Effector CD4-positive, alpha-beta T cell (primary cell): ENCODE measurements around the gene GPR183.

Source experiments
- DNase-seq: peaks from one replicate; pipeline ENCODE4 v3.0.0-alpha.2; 2020
- total RNA-seq: gene quantifications from one replicate; lab custom pipeline; 2026; lab: John Stamatoyannopoulos, UW

GPR183 gene, protein sequence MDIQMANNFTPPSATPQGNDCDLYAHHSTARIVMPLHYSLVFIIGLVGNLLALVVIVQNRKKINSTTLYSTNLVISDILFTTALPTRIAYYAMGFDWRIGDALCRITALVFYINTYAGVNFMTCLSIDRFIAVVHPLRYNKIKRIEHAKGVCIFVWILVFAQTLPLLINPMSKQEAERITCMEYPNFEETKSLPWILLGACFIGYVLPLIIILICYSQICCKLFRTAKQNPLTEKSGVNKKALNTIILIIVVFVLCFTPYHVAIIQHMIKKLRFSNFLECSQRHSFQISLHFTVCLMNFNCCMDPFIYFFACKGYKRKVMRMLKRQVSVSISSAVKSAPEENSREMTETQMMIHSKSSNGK
- 287 reads per million, percentile 95 among the genes with 10 or more reads in this experiment for total RNA-seq

DNA sequence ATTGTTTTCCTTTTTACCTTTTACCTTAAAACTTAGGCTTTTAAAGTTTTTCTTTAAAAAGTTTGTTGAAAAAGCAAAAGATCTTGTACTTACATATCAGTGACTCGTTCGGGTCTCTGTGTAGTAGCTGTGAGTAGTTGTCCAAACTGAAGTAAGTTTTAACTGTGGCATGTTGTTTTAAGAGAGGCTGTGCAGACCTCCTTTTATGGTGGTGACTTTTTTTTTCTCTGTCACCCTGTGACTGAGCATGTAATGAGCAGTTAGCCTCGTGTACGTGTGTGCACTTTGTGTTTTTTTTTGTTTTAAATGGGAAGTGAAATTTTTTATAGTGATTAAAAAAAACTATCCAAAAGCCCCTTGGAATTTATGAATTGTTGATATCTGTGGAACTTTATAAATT lies at the start of gene GPR183:
Gene GPR183, minus strand, starts transcription at position 153 of the 400 bp plus-strand sequence. CDS start 11,254 bp downstream, outside the sequence.
- peak; percentile 40 for DNase-seq

DNA sequence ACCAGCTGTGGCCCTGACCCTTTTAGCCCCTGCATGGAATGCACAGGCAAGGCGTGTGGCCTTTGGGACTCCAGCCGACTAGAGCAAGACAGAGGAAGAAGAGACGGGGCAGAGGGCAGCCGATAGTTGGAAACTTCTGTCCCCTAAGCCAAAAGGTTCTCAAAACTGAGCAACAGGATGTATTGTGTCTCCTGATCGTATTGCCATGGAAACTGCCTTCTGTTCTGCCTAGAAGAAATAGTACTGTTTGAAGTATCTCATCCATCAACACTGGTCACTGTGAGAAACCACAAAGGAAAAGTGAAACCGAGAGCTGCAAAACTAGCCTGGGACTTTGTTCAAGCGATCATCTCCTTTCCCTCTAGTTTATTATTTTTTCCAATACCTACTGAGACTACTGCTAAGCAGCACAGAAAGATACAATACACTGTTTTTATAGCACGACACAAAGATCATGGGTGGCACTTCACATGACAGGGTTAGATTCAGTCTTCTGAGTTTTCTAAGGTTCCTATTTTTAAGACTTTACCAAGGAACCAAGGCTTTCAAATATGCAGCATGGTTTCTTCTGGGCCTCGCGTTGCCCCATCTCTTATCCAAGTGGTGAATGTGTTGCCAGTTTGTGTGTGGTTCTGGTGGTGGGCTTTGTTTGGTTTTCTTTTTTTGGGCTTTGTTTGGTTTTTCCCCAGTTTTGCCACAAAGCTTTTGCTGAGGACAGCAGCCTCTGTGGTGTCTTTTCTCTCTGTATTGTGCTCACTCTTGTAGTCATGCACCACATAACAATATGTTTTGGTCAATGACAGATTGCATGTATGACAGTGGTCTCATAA lies 49.3 kb upstream of the GPR183 start:
- DNase-seq = peak; percentile 64

DNA sequence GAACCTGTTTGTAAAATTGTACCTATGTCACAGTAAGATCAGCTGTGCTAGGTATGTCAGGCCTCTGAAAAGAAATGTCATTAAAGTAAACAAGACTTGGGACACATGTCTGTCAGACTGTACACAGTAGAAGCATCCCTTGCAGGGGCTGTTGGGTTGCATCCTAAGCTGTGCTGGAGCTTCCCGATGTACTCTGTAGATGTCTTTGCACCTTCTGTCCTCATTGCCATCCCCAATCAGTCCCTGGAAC lies 48.7 kb upstream of the GPR183 start:
- DNase-seq = no peak

DNA sequence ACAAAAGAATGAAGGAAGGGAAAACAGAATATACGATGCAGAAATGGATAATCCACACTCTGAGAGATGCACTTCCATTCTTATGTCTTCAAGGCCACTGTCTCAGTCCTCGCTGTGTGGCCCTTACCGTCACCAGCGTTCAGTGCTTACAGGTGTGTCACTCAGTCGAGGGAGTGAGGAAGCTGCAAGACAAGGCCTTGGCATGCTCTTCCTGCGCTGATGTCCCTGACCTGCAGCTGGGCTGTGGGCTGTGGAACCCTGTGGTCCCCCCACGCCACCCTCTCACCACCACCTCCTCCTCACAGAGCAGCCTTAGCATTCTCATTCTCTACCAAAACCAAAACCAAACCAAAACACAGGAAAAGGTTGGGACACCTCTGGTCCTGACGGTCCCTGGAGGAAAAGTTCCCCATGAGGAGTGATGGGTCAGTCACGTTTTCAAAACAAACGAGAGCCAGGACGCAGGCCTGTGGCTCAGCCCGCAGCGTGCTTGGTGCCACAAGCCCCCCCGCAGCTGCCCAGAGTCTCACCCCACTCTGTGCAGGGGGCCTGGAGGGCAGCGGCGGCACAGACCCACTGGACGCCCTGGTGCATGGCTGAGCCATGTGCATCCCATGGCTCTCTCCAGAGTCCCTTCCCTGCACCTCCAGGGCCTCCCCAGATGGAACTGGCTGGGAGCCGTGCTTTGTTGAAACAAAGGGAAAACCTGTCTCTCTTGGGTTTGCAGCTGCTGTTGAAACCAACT lies 48.2 kb upstream of the GPR183 start:
- DNase-seq = no peak

DNA sequence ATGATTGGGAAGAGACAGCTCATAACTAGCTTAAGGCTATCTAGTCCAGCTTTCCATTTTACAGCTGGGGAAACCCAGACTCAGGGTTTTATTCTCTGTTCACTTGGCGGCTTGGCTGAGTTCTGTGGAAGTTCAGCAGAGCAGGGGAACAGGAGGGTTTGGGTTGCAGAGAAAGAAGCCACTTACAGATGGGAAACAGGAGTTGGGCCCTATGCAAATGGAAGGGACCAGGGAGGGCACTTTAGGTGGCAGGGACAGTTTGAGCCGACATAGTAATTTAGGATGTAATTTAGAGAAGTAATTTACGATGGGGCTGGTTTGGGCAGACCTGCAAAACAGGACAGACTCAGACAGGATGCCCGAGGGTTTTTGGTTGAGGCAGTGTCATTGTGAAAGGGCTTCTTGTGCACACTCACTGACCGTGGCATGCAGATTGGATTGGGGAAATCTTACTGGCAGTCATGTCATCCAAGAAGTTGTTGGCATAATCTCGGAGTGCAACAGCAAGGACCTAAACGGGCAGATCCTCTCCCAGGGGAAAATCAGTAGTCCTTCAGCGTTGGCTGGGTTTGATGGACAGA lies 47.3 kb upstream of the GPR183 start:
- DNase-seq = no peak

DNA sequence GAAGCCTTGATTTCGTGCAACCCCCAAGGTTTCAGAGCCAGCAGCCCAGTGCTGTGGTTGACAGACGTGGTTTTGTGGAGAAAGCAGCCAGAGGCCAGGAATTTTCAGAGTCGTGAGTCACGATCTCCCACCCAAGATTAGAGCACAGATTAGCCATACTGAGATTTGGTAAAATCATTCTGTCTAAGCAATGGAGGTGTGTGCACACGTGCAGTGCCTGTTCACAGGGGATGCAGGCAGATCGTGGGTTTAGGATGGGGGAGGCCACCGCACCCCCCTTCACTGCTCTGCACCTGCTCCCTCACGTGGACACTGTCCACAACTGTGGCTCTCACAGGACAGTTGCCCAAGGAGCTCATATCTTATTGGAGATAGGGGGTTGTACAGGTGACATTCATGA lies 46.6 kb upstream of the GPR183 start:
- DNase-seq = no peak

DNA sequence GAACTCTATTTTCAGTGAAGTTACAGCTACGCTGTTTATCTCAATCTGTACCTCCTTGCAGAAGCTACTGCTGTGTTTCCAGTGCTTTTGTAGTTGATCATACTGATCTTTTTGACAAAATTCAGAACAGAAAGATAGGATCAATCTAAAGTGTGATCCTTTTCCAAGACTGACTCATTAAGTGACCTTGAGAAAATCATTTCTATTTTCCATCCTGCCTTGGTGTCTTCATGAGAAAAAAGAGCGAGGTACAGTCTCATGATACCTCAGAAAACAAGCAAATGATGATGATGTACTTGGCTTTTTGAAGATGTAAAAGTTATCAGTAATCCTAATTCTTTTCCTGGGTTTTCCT lies 46.0 kb upstream of the GPR183 start:
- no peak for DNase-seq

DNA sequence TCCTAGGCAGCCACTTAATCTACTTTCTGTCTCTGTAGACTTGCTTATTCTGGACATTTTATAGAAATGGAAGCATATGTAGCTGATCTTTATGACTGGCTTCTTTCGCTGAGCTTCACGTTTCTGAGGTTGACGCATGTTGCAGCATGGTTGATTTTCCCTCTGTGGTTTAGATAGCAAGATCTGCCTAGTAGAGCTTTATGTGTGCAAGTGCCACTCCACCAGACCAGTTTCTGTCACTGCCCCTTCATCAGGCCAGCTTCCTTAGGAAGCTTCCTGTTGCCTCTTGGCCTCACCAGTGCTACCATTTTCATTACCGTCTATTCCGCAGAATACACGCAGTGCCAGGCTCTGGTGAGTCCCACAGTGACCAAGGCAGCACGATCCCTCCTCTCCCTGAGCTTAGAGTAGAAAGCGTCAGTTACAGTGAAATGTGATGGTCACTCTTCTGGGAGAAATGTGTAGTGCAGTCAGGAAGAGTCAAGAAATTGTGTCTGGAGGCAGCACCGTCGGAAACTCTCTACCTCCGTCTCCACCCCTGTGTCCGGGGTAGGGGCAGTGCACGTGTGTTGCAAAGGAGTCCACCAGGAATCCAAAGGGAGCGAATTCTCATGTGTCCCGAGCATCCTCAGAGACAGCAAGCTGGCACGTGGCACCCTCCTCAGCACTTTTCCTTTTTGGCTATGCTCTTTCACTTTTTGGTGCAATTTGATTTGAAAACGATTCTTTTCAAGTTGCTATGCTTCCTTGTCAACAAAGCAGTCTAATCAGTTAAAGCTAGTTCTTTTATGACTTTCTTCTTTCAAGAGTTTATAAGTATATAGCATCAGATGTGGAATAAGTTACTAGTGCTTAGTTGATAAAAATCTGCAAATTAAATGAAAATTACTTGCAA lies 45.4 kb upstream of the GPR183 start:
- no peak for DNase-seq

DNA sequence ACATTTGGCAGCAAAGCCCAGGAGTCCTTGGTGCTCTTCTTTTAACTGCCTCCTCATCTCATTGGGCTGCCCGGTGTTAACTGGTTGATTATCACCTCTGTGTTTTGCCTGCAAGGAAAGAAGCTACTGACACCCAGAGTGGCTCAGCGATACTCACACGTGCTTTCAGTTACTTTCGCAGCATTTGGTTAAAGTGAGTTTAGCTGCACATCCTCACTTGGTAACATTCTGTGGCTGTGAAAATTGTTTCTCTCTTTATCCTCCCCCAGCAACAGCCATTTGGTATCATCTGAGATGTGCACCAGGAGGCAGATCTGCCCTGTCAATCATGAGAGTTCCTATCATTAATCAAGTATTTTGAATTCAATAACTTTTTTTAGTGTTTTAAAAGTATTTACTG lies 44.6 kb upstream of the GPR183 start:
- no peak for DNase-seq

DNA sequence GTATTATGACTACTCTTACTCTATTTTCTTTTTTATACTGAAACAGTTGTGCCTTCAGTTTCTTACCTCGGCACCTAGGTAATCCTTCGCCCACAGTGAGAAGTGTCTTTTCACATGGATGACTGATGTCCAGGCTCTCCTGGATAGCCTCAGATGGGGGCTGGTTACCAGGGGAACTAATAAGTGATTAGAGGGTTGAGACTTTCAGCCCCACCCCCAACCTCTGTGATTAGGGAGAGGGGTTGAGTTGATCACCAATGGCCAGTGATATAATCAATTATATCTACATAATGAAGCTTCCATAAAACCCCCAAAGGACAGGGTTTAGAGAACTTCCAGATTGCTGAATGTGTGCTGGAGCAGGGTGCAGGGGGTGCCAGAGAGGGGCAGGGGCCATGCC lies 43.0 kb upstream of the GPR183 start:
- DNase-seq = no peak

DNA sequence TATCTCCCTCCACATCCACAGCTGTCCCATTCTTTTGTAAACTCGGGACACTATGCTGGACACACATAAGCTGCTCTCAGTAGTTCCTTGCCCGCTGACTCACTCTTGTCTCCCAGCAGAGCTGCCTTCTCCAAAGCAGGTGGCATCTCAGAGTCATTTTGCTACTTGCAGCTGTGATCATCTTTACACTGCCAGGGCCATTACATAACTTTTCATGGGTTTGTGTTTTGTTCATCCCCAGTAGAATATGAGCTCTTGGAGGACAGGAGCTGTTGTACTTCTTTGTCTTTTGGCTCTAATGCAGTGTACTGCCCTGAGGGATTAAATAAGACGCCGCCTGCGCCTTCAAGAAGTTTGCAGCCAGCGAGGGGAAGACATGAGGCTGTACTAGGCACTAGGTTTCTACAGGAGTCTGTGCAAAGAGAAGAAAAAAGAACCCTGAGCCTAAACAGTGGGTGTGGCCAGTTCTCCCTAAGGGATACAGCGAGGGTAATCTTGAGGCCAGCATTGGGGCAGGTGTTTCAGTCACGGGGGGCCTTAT lies 40.8 kb upstream of the GPR183 start:
- DNase-seq = no peak

DNA sequence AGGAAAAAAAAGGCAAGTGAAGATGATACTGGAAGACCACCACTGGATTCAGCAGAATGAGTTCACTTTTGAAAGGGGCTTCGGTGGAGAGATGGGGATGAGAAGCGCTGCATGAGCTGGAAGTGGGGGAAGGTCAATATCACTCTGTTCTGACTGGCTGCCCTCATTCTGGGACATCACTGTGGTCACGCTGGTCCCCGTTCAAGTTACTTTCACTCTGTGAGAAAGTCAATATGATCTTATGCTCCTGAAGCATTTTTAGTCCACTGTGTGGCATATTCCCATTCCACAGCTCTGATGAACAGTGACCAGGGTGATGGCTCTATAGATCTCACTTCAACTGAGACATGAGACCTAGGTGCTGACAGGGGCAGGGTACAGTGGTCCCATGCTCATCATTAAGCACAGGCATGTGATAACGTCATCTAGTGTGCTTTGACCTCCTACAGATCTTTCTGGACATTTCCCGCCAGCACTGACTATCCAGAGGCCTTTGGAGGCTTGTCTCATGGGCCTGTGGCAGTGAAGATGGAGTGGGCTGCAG lies 40.2 kb upstream of the GPR183 start:
- DNase-seq = no peak

DNA sequence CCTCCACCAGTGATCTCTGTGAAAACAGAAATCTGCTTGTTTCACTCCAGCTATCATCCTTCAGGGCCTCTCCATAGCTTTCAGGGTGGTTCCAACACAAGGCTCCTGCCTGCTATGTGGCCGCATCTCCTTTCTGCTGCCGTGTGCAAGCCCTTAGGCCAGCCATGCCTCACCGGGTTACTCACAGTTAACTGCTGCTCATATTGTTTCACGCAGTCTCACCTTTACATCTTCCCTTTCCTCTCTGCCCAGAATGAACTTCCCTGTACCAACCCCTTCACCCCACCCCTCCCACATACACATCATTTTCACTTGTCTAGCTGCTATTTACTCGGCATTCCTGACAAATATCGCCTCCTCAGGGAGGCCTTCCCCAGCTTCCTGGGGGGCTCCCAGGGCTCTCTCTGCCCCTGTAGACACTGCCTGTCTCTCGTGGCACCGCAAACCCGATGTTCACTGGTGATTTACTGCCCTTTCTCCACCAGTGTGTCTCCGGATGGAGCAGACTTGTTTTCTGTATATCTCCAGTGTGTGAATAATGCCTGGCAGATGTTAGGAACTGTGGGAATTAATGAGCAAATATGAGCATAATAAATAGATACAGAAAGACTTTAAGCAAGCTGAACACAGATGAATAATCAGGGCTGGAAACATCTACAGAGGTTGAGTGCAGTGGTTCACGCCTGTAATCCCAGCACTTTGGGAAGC lies 39.3 kb upstream of the GPR183 start:
- no peak for DNase-seq

DNA sequence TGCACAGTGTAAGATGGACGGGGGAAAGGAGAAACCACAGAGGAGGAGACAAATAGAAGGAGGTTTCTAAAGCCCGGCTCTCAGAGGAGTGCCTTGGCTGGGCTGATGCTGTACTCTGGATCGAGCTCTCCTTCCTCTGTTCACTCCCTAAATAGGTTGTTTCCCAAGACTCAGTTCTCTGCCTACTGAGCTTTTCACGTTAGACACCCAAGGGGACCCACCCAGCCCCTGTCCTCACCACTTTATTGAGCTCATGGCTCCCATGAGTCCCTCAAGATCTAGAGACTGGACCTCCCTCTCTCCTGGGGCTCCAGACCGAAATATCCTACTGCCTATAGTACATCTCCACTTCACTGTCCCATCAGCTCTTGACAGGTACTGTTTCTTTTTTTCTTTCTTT lies 38.1 kb upstream of the GPR183 start:
- no peak for DNase-seq

DNA sequence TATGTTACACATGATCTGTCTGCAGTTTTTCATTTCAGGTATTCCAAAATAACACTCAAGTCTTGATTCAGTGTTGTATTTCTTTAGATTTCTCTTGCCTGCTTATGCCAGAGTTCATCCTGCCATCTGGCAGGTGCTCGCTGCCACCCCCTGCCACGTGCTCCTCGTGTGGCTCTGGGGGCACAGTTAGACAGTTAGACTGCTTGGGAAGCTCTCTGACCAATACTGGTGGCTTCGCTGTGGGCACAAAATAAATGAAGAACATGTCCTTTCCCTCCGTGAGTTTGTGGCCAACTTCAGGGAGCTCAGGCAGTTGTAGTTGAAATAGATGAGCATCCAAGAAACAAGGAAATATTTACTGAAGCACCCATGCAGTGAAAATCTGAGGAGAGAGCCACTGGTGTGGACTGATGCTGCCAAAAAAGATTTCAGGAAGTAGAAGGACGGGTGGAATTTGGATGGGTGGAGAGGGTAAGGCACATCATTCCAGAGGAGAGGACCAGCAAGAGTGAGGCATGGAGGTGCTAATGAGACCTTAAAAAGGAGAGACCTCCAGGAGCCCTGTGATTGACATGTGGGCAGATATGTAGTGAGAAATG lies 37.5 kb upstream of the GPR183 start:
- no peak for DNase-seq

DNA sequence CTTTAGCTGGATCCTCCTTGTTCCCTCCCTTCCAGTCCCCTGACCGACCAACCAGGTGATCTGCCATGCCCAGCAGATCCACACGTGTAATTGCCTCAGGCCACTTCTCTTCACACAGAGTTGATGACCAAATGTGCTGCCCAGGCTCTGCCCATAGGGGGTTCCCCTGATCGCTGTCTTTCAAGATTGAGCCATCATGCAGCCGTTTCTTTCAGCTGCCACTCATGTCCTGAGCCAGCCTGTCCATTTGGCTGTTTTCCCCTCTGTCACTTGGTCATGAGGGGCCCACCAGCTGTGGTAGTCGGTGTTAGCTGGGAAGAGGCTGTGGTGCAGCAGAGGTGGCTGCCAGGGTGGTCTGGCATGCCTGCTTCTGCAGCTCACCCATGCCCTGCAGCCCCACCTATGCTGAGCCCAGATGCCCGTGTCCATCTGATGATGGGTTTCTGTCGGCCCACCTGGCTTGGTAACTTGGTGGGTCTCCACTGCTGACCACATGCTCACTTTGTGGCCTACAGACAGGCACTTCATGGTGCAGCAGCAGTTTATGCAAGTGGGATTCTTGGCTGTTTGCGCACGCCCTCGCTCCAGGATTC lies 35.6 kb upstream of the GPR183 start:
- DNase-seq = no peak

DNA sequence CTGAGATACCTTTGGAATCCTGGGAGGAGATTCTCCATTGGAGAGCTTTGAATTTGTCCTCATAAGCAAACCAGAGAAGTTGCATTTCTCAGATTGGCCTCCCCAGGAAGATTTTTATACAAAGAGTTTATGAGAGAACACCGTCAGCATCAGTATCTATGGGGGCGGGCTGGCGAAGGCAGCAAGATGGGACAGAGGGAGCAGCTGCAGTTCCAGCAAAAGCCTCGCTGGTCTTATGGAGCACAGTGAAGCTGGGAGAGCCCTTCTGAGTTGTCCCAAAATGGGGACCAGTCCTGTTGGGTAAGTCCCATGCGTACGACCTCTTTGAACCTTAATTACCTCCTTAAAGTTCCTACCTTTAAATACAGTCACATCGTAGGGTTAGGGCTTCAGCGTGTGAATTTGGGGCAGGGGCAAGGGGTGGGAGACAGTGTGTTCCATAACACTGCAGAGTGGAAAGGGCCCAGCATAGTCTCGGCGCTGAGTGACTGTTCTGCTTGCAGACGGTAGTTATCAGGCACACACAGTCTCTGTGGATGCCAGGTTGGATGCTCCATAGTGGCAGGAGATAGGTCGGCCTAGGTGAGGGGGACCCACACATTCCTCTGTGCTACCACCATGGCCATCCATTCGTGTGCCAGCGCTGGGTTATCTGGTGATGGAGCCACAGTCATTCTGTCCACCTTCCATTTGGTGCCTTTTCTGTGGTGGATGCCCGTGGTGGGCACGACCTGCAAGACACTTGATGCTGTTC lies 34.9 kb upstream of the GPR183 start:
- DNase-seq = no peak

DNA sequence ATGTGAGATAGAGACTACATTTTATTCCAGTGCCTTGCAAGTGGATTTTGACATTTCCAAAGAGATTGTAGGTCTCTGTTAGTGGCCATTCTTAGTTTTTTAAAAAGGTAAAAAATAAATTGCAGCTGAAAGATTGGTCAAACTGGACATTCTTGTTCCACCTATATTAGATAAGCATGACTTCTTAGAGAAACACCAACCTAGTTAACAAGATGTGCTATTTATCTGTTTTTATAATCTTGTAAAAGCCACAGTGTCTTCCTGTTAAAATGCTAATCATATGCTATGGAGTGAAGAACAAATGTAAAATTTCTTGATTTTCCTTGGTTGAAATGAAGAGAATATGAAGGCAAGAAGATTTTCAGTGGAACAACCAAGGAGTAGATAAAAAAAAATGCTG lies 33.4 kb upstream of the GPR183 start:
- no peak for DNase-seq

DNA sequence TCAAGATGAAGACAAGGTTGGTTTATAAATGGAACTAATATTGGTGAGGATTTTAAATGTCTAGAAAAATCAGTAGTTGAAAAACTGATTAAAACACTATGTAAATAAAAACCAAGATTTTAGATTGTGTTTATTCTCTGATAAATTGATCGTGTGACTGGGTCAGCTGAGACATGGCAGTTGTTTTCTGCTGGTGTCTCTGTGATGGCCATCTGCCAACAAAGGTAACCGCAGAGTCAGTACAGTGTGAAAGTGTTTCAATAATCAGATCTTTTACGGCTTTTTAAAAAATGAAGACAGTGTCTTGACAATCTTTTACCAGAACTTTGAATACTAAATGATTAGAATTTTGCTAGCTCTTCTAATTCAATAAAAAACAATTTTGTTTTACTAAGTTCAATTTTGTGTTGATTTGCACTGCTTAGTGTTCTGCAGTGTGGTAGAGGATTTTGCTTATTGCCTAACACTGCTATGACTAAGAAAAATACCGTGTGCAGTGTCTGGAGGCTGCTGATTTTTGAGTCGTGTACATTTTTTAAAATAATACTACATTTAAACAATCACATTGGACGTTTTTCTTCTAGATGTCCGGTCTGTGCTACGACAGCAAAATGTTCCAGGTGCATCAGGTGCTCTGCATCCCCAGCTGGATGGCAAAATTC lies 32.7 kb upstream of the GPR183 start:
- DNase-seq = peak; percentile 50
